ENCODE data around the gene PRKCE. TPM values are rescaled to one million over a fixed set of nuclear protein-coding genes. Genes with fewer than 3 reads are reported as not detected.

The PRKCE gene
- total RNA-seq, 1 experiment from 2014 or later = 14.8 TPM

- no peak for TF ChIP-seq TCF7L2 (IDR thresholded peaks at IDR 0.05; ENCODE audit: borderline replicate concordance, extremely low read depth, insufficient read depth, insufficient read length)
- no peak for TF ChIP-seq POLR2A (IDR thresholded peaks at IDR 0.05; ENCODE audit: borderline replicate concordance, extremely low read depth, insufficient read depth, insufficient read length)
- TF ChIP-seq EZH2phosphoT487 (IDR thresholded peaks at IDR 0.05; ENCODE audit: borderline replicate concordance) = no peak
- TF ChIP-seq EZH2 (IDR thresholded peaks at IDR 0.05) = no peak
- TF ChIP-seq YY1 (IDR thresholded peaks at IDR 0.05; ENCODE audit: extremely low read depth, insufficient replicate concordance, low read depth, low read length) = peak; percentile 13
- peak; percentile 67 for TF ChIP-seq SP1 (IDR thresholded peaks at IDR 0.05; ENCODE audit: low read depth)
- TF ChIP-seq, protein P1, sequence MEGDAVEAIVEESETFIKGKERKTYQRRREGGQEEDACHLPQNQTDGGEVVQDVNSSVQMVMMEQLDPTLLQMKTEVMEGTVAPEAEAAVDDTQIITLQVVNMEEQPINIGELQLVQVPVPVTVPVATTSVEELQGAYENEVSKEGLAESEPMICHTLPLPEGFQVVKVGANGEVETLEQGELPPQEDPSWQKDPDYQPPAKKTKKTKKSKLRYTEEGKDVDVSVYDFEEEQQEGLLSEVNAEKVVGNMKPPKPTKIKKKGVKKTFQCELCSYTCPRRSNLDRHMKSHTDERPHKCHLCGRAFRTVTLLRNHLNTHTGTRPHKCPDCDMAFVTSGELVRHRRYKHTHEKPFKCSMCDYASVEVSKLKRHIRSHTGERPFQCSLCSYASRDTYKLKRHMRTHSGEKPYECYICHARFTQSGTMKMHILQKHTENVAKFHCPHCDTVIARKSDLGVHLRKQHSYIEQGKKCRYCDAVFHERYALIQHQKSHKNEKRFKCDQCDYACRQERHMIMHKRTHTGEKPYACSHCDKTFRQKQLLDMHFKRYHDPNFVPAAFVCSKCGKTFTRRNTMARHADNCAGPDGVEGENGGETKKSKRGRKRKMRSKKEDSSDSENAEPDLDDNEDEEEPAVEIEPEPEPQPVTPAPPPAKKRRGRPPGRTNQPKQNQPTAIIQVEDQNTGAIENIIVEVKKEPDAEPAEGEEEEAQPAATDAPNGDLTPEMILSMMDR (IDR thresholded peaks at IDR 0.05 in 2 of 3, conservative IDR thresholded peaks at IDR 0.05 in 1 of 3; ENCODE audit: borderline replicate concordance in 1 of 3, insufficient read depth in 1 of 3, low read depth in 2 of 3, low read length in 2 of 3) = no peak
- no peak for TF ChIP-seq POLR2AphosphoS5 (IDR thresholded peaks at IDR 0.05; ENCODE audit: low read depth, low read length)
- no peak for TF ChIP-seq ATF3 (IDR thresholded peaks at IDR 0.05)
- TF ChIP-seq FOSL1 (IDR thresholded peaks at IDR 0.05; ENCODE audit: low read depth) = peak; percentile 97
- TF ChIP-seq ZNF274 (IDR thresholded peaks at IDR 0.05; ENCODE audit: low read depth, low read length) = no peak
- TF ChIP-seq ZFX (IDR thresholded peaks at IDR 0.05) = no peak
- TF ChIP-seq CBX3 (IDR thresholded peaks at IDR 0.05; ENCODE audit: low read depth) = peak; percentile 58; the same call in 1 of the 2 replicates
These were observed 465.9 kb downstream of the PRKCE start (continued) for GRCh38 chr2:46117379-46117778.

GRCh38 chr2:46117994-46118393 is 466.5 kb downstream of the PRKCE start:
- RAD21 ChIA-PET (ENCODE audit: low non-redundant PET in 1 of 2, low total read pairs in 2 of 2, uncharacterized antibody in 2 of 2, unreplicated experiment in 2 of 2) = interaction anchor here in 1 of 2 experiments (0.7 kb wide), 1 partner anchor 245 kb away, joined by 3 read pairs; no protein-coding TSS in a partner anchor
- ATAC-seq = no peak
- TF ChIP-seq RAD21 (IDR thresholded peaks at IDR 0.05; ENCODE audit: low read depth) = no peak
- TF ChIP-seq EZH2phosphoT487 (IDR thresholded peaks at IDR 0.05; ENCODE audit: borderline replicate concordance) = no peak
- TF ChIP-seq ATF3 (IDR thresholded peaks at IDR 0.05) = no peak
- TF ChIP-seq TCF7L2 (IDR thresholded peaks at IDR 0.05; ENCODE audit: borderline replicate concordance, extremely low read depth, insufficient read depth, insufficient read length) = no peak
- TF ChIP-seq SIN3A (IDR thresholded peaks at IDR 0.05; ENCODE audit: low read depth) = no peak
- TF ChIP-seq JUND (IDR thresholded peaks at IDR 0.05) = no peak
- no peak for TF ChIP-seq SP1 (IDR thresholded peaks at IDR 0.05; ENCODE audit: low read depth)
- TF ChIP-seq POLR2AphosphoS5 (IDR thresholded peaks at IDR 0.05; ENCODE audit: low read depth, low read length) = no peak
- Histone ChIP-seq H4K20me1 (ENCODE audit: insufficient read depth) (no peaks in the 10 kb centered on the region), H3K9ac (ENCODE audit: low read length) (no peak overlapping the region), H3K9me2 (ENCODE audit: insufficient read depth) (no peaks in the 10 kb centered on the region), H3K79me2 (ENCODE audit: insufficient read depth, low read length) (no peaks in the 10 kb centered on the region), H3K9me3 (ENCODE audit: control insufficient read depth in 1 of 2, insufficient read depth in 1 of 2, low read depth in 1 of 2, low read length in 2 of 2) (no peaks in the 10 kb centered on the region), H3K4me2 (ENCODE audit: low read length) (peak overlapping the region; percentile 40), H3K4me3 (replicated peaks in 1 of 2; ENCODE audit: low read depth in 1 of 2, low read length in 2 of 2) (no peak overlapping the region), H3K27me3 (ENCODE audit: insufficient read depth, low read length) (no peaks in the 10 kb centered on the region), H3K4me1 (ENCODE audit: control insufficient read depth in 1 of 2, insufficient read depth in 2 of 2, low read length in 2 of 2) (peaks cover 14 to 41% of the 10 kb centered on the region in 2 experiments), H2AFZ (ENCODE audit: low read depth, low read length, poor library complexity, severe bottlenecking) (no peak overlapping the region), H3K27ac (ENCODE audit: low read depth, low read length) (no peak overlapping the region), H3K36me3 (ENCODE audit: control insufficient read depth in 1 of 2, insufficient read depth in 2 of 2, low read length in 2 of 2) (no peaks in the 10 kb centered on the region)
- POLR2A ChIA-PET = no interaction called here
- CTCF ChIA-PET = interaction anchor here (0.7 kb wide), 1 partner anchor 176 kb away, joined by 3 read pairs; no protein-coding TSS in a partner anchor
- intact Hi-C loops (cut with micrococcal nuclease) = no loop called here
- BruUV-seq (replicated peaks) = no TSS peak
- no peak for DNase-seq (ENCODE audit: low read depth, low spot score)
